ENCODE measurements around the gene SCOC. TPM values are rescaled to one million over a fixed set of nuclear protein-coding genes. Genes with fewer than 3 reads are reported as not detected.
A peak's percentile ranks its signal among the peaks of the same experiment; 100 is the strongest.

Gene SCOC
- total RNA-seq, 2 experiments from 2014 or later = 8.0 to 16.2 TPM

DNA sequence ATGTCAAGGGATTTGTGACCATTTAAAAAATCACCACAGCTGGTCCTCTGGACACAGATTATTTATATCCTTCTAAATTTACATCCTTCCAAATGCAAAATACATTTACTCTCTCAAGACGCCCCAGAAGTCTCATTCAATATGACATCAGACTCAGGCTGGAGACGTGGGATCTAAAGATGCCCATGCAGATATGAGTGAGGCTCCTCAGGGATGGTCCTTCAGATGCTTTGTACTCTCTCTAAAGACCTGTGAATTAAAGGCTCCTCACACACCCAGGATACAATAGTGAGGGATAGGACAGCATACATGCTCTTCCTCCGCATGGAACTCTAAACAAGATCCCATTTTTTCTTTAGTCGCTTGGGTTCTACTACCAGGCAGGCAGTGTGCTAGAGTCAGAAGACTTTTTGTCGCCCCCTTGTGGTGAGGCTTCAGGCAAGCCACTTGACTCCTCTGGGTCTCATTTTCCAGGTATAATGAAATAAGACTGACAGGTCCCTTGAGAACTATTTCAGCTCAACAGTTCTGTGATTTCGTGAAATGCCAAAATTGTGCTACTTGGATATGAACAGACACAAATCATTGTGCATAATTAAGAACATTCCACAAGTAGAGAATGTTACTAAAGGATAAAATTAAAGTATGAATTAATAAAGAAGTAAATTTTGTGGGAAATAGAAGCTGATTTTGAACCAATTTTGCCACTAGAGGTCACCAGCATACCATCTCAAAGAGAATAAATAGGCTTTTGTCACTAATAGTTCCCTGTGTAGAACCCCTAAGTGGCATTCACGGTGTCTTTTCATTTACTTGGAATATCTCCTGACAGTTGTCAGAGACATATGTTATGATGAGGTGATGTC lies 13.7 kb upstream of the SCOC start:
- Histone ChIP-seq H3K27ac (ENCODE audit: low read depth, low read length, poor library complexity, severe bottlenecking) (no peak overlapping the region), H2AFZ (ENCODE audit: low read length) (no peak overlapping the region), H3K36me3 (ENCODE audit: insufficient read depth, low read length) (no peaks in the 10 kb centered on the region), H3K4me1 (ENCODE audit: insufficient read depth, low read length, poor library complexity, severe bottlenecking) (no peaks in the 10 kb centered on the region), H3K79me2 (ENCODE audit: insufficient read depth, low read depth, low read length) (no peaks in the 10 kb centered on the region), H4K20me1 (ENCODE audit: insufficient read depth, low read length) (no peaks in the 10 kb centered on the region), H3K4me2 (ENCODE audit: low read length) (no peak overlapping the region), H3K9me3 (ENCODE audit: low read length) (no peaks in the 10 kb centered on the region), H3K9me2 (ENCODE audit: insufficient read depth, low read length) (no peaks in the 10 kb centered on the region), H3K4me3 (ENCODE audit: low read depth, low read length, poor library complexity, severe bottlenecking) (no peak overlapping the region)
- CTCF ChIA-PET (ENCODE audit: unreplicated experiment) = interaction anchor here (0.6 to 1.2 kb wide), 5 partner anchors 8 to 524 kb away, joined by 3 to 6 read pairs (median 3); no protein-coding TSS in a partner anchor
- TF ChIP-seq, protein P1, sequence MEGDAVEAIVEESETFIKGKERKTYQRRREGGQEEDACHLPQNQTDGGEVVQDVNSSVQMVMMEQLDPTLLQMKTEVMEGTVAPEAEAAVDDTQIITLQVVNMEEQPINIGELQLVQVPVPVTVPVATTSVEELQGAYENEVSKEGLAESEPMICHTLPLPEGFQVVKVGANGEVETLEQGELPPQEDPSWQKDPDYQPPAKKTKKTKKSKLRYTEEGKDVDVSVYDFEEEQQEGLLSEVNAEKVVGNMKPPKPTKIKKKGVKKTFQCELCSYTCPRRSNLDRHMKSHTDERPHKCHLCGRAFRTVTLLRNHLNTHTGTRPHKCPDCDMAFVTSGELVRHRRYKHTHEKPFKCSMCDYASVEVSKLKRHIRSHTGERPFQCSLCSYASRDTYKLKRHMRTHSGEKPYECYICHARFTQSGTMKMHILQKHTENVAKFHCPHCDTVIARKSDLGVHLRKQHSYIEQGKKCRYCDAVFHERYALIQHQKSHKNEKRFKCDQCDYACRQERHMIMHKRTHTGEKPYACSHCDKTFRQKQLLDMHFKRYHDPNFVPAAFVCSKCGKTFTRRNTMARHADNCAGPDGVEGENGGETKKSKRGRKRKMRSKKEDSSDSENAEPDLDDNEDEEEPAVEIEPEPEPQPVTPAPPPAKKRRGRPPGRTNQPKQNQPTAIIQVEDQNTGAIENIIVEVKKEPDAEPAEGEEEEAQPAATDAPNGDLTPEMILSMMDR (conservative IDR thresholded peaks at IDR 0.05; ENCODE audit: low read length) = peak; percentile 100
- no peak for TF ChIP-seq EZH2phosphoT487 (IDR thresholded peaks at IDR 0.05; ENCODE audit: borderline replicate concordance, low read depth, low read length)
- BruUV-seq (replicated peaks) = no TSS peak
- POLR2A ChIA-PET = interaction anchor here (0.6 to 1.0 kb wide), 5 partner anchors 13 to 528 kb away, joined by 3 to 4 read pairs (median 4); partner anchors contain the start of gene SCOC
- intact Hi-C loops (cut with micrococcal nuclease; ENCODE audit: unreplicated experiment) = loop anchor here (1.0 to 5.0 kb wide), 8 partner anchors 163 to 702 kb away; partner anchors contain the start of gene ELMOD2
- peak; percentile 86 for DNase-seq (ENCODE audit: low spot score)

DNA sequence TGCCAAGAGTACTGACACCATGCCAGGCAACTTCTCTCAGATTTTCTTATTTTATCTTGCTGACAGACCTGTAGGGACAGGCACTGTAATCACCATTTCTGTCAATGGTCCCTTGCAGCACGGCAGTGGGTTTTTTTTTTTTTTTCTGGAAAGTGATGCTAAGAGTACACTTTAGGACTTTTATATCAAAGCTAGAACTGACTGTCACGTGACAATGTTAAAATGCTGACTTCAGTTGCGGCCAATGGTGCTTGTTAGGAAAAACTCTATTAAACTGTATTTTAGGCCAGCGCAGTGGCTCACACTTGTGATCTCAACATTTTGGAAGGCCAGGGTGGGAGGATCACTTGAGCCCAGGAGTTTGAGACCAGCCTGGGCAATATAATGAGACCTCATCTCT lies 12.3 kb upstream of the SCOC start:
- intact Hi-C loops (cut with micrococcal nuclease; ENCODE audit: unreplicated experiment) = loop anchor here (2.0 to 5.0 kb wide), 4 partner anchors 161 to 704 kb away; partner anchors contain the start of gene ELMOD2
- Histone ChIP-seq H3K4me1 (ENCODE audit: insufficient read depth, low read length, poor library complexity, severe bottlenecking) (no peaks in the 10 kb centered on the region), H3K4me3 (ENCODE audit: low read depth, low read length, poor library complexity, severe bottlenecking) (no peak overlapping the region), H3K36me3 (ENCODE audit: insufficient read depth, low read length) (no peaks in the 10 kb centered on the region), H3K4me2 (ENCODE audit: low read length) (no peak overlapping the region), H3K27ac (ENCODE audit: low read depth, low read length, poor library complexity, severe bottlenecking) (no peak overlapping the region), H3K79me2 (ENCODE audit: insufficient read depth, low read depth, low read length) (no peaks in the 10 kb centered on the region), H4K20me1 (ENCODE audit: insufficient read depth, low read length) (no peaks in the 10 kb centered on the region), H3K9me3 (ENCODE audit: low read length) (no peaks in the 10 kb centered on the region), H3K9me2 (ENCODE audit: insufficient read depth, low read length) (no peaks in the 10 kb centered on the region), H2AFZ (ENCODE audit: low read length) (no peak overlapping the region)
- ChIA-PET CTCF (ENCODE audit: unreplicated experiment) (interaction anchor here (0.6 kb wide), 1 partner anchor 25 kb away, joined by 3 read pairs; no protein-coding TSS in a partner anchor), POLR2A (interaction anchor here (0.6 to 0.9 kb wide), 3 partner anchors 243 to 527 kb away, joined by 4 read pairs; no protein-coding TSS in a partner anchor)
- no TSS peak for BruUV-seq (replicated peaks)
- DNase-seq (ENCODE audit: low spot score) = no peak
- TF ChIP-seq EZH2phosphoT487 (IDR thresholded peaks at IDR 0.05; ENCODE audit: borderline replicate concordance, low read depth, low read length) = no peak
- TF ChIP-seq, protein P1 (conservative IDR thresholded peaks at IDR 0.05; ENCODE audit: low read length) = no peak

Data from OCI-LY7 (cell line).